Caco-2 (cell line): ENCODE measurements around the gene ATG13. TPM values are rescaled to one million over a fixed set of nuclear protein-coding genes. Genes with fewer than 3 reads are reported as not detected.

Experiments
- BruUV-seq: library from RNA; stranded (reverse); fragments of 400-500 nt; replicated peaks from 2 replicates; lab custom pipeline; 2021; lab: Mats Ljungman, UMichigan
- CTCF ChIA-PET: fragments of 300-600 bp; sonication (Branson Sonifier 250); formaldehyde crosslinking; loops from one replicate; lab custom pipeline; 2022; ENCODE audit warnings: antibody characterized with exemption; lab: Charles Lee
- POLR2A ChIA-PET: fragments of 300-600 bp; sonication (Branson Sonifier 250); formaldehyde crosslinking; loops from one replicate; lab custom pipeline; 2022; ENCODE audit warnings: antibody characterized with exemption; lab: Charles Lee
- DNase-seq, 2 experiments: peaks; one replicate each; pipeline versions ENCODE4 v3.0.0 to v3.0.0-alpha.2; 2020 to 2022
- H3K27me3 ChIP-seq: replicated peaks from 2 replicates; pipeline ENCODE4 v1.6.0; 2011; ENCODE audit warnings: low read length; ENCODE audit not compliant: control insufficient read depth, insufficient read depth
- H3K36me3 ChIP-seq: 2 replicates; pipeline ENCODE4 v1.5.1; 2011; ENCODE audit warnings: low read length; ENCODE audit not compliant: control insufficient read depth, insufficient read depth
- H3K4me1 ChIP-seq: fragments of 250-450 bp; sonication (Bioruptor Pico); 2 replicates; pipeline ENCODE4 v1.5.1; 2020; ENCODE audit warnings: mild to moderate bottlenecking
- H3K4me3 ChIP-seq: 2 replicates; pipeline ENCODE4 v1.5.1; 2011; ENCODE audit warnings: low read depth, mild to moderate bottlenecking, control low read depth, low read length
- H3K9me3 ChIP-seq: fragments of 250-450 bp; sonication (Bioruptor Pico); 2 replicates; pipeline ENCODE4 v1.5.1; 2020; ENCODE audit warnings: mild to moderate bottlenecking, moderate library complexity
- H3K27ac Mint-ChIP-seq: one replicate; pipeline ENCODE4 v1.8.0; 2022; ENCODE audit warnings: mixed read lengths; ENCODE audit not compliant: unreplicated experiment
- H3K27me3 Mint-ChIP-seq: one replicate; pipeline ENCODE4 v1.8.0; 2022; ENCODE audit warnings: mixed read lengths; ENCODE audit not compliant: insufficient read depth, unreplicated experiment
- H3K36me3 Mint-ChIP-seq: one replicate; pipeline ENCODE4 v1.8.0; 2022; ENCODE audit warnings: mild to moderate bottlenecking, mixed read lengths; ENCODE audit not compliant: insufficient read depth, unreplicated experiment
- H3K4me1 Mint-ChIP-seq: one replicate; pipeline ENCODE4 v1.8.0; 2022; ENCODE audit warnings: low read depth, mixed read lengths; ENCODE audit not compliant: unreplicated experiment
- H3K4me3 Mint-ChIP-seq: one replicate; pipeline ENCODE4 v1.8.0; 2022; ENCODE audit warnings: mild to moderate bottlenecking, moderate library complexity, mixed read lengths; ENCODE audit not compliant: unreplicated experiment
- H3K9me3 Mint-ChIP-seq: one replicate; pipeline ENCODE4 v1.8.0; 2022; ENCODE audit warnings: mixed read lengths; ENCODE audit not compliant: unreplicated experiment
- intact Hi-C: fragments of 100-400 bp; cut with micrococcal nuclease; formaldehyde crosslinking; loops from one replicate; pipeline ENCODE4 v1.10.0; 2022; ENCODE audit not compliant: unreplicated experiment
- total RNA-seq: library from RNA; stranded (reverse); gene quantifications from 2 replicates; pipeline ENCODE4 v1.2.3, GENCODE V29; 2022
- TF ChIP-seq, protein P1 (sequence below), 2 experiments: fragments of 200-600 bp in 1 of 2; IDR thresholded peaks; 1 replicate in 1 of 2; 2 replicates in 1 of 2; pipeline versions ENCODE4 v1.5.1 to v1.8.0; 2011 to 2022; ENCODE audit warnings: antibody characterized with exemption in 1 of 2, control low read depth in 1 of 2, inconsistent platforms in 1 of 2, low read depth in 1 of 2, low read length in 1 of 2, mild to moderate bottlenecking in 1 of 2, moderate library complexity in 1 of 2; ENCODE audit not compliant: insufficient read depth in 1 of 2, severe bottlenecking in 1 of 2, unreplicated experiment in 1 of 2

Gene ATG13
- total RNA-seq, 1 experiment from 2014 or later, result 101 TPM

- ChIA-PET POLR2A (interaction anchor here (0.5 to 2.2 kb wide), 4 partner anchors 17 to 63 kb away, joined by 3 to 13 read pairs (median 4); partner anchors contain the start of genes ARHGAP1 and ZNF408), CTCF (interaction anchor here (1.2 to 1.5 kb wide), 2 partner anchors 75 to 185 kb away, joined by 3 to 4 read pairs; no protein-coding TSS in a partner anchor)
- Mint-ChIP-seq H3K4me1 (peaks cover 12% of the 10 kb centered on the region), H3K27ac (peak overlapping the region; percentile 68), H3K9me3 (no peaks in the 10 kb centered on the region), H3K27me3 (no peaks in the 10 kb centered on the region), H3K4me3 (no peak overlapping the region), H3K36me3 (peaks cover 50% of the 10 kb centered on the region)
- TF ChIP-seq, protein P1, sequence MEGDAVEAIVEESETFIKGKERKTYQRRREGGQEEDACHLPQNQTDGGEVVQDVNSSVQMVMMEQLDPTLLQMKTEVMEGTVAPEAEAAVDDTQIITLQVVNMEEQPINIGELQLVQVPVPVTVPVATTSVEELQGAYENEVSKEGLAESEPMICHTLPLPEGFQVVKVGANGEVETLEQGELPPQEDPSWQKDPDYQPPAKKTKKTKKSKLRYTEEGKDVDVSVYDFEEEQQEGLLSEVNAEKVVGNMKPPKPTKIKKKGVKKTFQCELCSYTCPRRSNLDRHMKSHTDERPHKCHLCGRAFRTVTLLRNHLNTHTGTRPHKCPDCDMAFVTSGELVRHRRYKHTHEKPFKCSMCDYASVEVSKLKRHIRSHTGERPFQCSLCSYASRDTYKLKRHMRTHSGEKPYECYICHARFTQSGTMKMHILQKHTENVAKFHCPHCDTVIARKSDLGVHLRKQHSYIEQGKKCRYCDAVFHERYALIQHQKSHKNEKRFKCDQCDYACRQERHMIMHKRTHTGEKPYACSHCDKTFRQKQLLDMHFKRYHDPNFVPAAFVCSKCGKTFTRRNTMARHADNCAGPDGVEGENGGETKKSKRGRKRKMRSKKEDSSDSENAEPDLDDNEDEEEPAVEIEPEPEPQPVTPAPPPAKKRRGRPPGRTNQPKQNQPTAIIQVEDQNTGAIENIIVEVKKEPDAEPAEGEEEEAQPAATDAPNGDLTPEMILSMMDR (IDR thresholded peaks at IDR 0.05; ENCODE audit: insufficient read depth in 1 of 2, low read depth in 1 of 2, low read length in 1 of 2, severe bottlenecking in 1 of 2, unreplicated experiment in 1 of 2), result no peak
- no peaks in the 10 kb centered on the region for H3K9me3 ChIP-seq
- no TSS peak for BruUV-seq
- H3K27me3 ChIP-seq, result no peaks in the 10 kb centered on the region
- no peak overlapping the region for H3K4me3 ChIP-seq
- intact Hi-C loops, result no loop called here
- H3K4me1 ChIP-seq, result peaks cover 22% of the 10 kb centered on the region
- H3K36me3 ChIP-seq, result peaks cover 2% of the 10 kb centered on the region
- peak; percentile 79 to 81 for DNase-seq
Measured at GRCh38 chr11:46674463-46675287, 57.3 kb downstream of the ATG13 start.

DNA sequence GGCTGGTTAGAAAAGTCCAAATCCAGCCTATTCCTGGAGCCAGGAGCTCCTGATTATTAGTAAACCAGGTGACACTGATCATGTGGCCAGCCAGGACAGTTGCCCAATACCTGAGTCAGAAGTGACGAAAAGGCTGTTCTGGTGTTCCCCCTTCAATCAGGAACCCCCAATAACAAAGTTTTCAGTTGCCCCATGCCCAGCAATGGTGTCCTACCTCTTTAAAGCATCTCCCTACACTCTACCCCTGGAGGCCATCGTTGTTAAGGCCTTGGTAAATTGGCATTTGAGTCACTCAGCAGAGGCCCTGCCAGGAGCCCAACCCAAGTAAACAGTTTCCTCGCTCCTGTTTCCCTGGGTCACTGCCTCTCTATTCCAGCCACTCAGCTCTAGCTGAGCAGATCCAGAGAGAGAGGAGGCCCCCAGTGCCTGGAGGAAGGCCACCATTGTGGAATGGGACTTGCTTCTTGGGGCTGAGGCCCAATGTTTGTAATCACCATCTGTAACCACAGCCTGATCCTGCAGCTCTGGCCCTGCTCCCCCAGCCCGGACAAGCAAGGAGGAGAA is 58.0 kb downstream of the ATG13 start:
- intact Hi-C loops, result no loop called here

GRCh38 chr11:46675949-46676348 is 58.6 kb downstream of the ATG13 start:
- TF ChIP-seq, protein P1 (IDR thresholded peaks at IDR 0.05; ENCODE audit: insufficient read depth in 1 of 2, low read depth in 1 of 2, low read length in 1 of 2, severe bottlenecking in 1 of 2, unreplicated experiment in 1 of 2), result no peak
- Mint-ChIP-seq H3K4me1 (peaks cover 12% of the 10 kb centered on the region), H3K27ac (no peak overlapping the region), H3K36me3 (peaks cover 46% of the 10 kb centered on the region), H3K4me3 (no peak overlapping the region), H3K9me3 (no peaks in the 10 kb centered on the region), H3K27me3 (no peaks in the 10 kb centered on the region)
- no peak for DNase-seq
- no peak overlapping the region for H3K4me3 ChIP-seq
- ChIA-PET POLR2A (interaction anchor here (0.7 kb wide), 1 partner anchor 126 kb away, joined by 11 read pairs; no protein-coding TSS in a partner anchor), CTCF (no interaction called here)
- H3K27me3 ChIP-seq, result no peaks in the 10 kb centered on the region
- BruUV-seq, result no TSS peak
- H3K36me3 ChIP-seq, result peaks cover 3% of the 10 kb centered on the region
- H3K4me1 ChIP-seq, result peaks cover 22% of the 10 kb centered on the region
- no peaks in the 10 kb centered on the region for H3K9me3 ChIP-seq
- intact Hi-C loops, result no loop called here

More for the DNA sequence above, 58.0 kb downstream of the ATG13 start:
- Mint-ChIP-seq H3K4me3 (no peak overlapping the region), H3K4me1 (peaks cover 12% of the 10 kb centered on the region), H3K27me3 (no peaks in the 10 kb centered on the region), H3K9me3 (no peaks in the 10 kb centered on the region), H3K27ac (peak overlapping the region; percentile 68), H3K36me3 (peaks cover 46% of the 10 kb centered on the region)
- peaks cover 3% of the 10 kb centered on the region for H3K36me3 ChIP-seq
- CTCF ChIA-PET, result interaction anchor here (1.2 to 1.5 kb wide), 2 partner anchors 75 to 185 kb away, joined by 3 to 4 read pairs; no protein-coding TSS in a partner anchor
- no peaks in the 10 kb centered on the region for H3K9me3 ChIP-seq
- POLR2A ChIA-PET, result interaction anchor here (0.5 to 2.2 kb wide), 4 partner anchors 17 to 64 kb away, joined by 3 to 13 read pairs (median 4); partner anchors contain the start of genes ARHGAP1 and ZNF408
- TF ChIP-seq, protein P1 (IDR thresholded peaks at IDR 0.05; ENCODE audit: insufficient read depth in 1 of 2, low read depth in 1 of 2, low read length in 1 of 2, severe bottlenecking in 1 of 2, unreplicated experiment in 1 of 2), result no peak
- H3K4me3 ChIP-seq, result no peak overlapping the region
- H3K4me1 ChIP-seq, result peaks cover 22% of the 10 kb centered on the region
- DNase-seq, result no peak
- no TSS peak for BruUV-seq
- no peaks in the 10 kb centered on the region for H3K27me3 ChIP-seq
